Measurements from ENCODE around the gene RPLP1. TPM values are rescaled to one million over a fixed set of nuclear protein-coding genes. Genes with fewer than 3 reads are reported as not detected.

RPLP1 gene
- total and polyA plus RNA-seq, 4 donors = 45.2 to 765 (median 319) TPM

DNA sequence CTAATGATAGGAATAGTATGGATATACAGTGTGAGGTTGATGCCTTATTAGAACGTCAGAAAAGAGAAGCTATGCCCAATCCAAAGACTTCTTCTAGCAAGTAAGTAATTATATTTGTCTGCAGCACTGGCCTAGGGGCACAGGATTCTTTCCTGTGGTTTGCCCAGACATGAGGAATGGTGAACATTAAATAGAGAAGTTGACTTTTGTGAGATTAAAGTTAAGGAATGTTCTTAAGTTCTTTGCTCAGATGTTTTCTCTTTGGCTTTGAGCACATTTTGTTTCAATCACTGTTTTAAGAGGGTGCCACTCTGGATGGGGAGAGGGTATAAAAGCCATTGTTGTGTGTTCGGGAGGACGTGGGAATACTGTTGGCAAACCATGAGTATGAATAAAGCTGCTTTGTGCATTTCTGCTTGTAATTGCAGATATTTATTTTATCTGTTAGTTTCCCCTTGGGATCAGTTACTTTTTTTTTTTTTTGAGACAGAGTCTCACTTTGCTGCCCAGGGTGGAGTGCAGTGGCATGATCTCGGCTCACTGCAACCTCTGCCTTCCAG is 30.2 kb upstream of the RPLP1 start:
- Histone ChIP-seq H3K4me3 (ENCODE audit: low read depth in 1 of 3, low read length in 3 of 3) (no peak overlapping the region), H3K9me3 (ENCODE audit: control insufficient read depth in 4 of 4, low read length in 3 of 4) (no peaks in the 10 kb centered on the region), H3K27me3 (ENCODE audit: control insufficient read depth in 4 of 4, insufficient read depth in 4 of 4, low read length in 3 of 4) (no peaks in the 10 kb centered on the region), H3K27ac (ENCODE audit: low read depth in 1 of 2, low read length in 2 of 2) (no peak overlapping the region), H3K4me1 (ENCODE audit: control insufficient read depth in 4 of 4, insufficient read depth in 4 of 4, low read length in 3 of 4) (no peaks in the 10 kb centered on the region), H3K36me3 (ENCODE audit: control insufficient read depth in 4 of 4, insufficient read depth in 3 of 4, low read depth in 1 of 4, low read length in 3 of 4) (no peaks in the 10 kb centered on the region), H3K9ac (ENCODE audit: low read depth in 1 of 2, low read length in 2 of 2) (no peak overlapping the region)
- no peak for TF ChIP-seq HNF4G (IDR thresholded peaks at IDR 0.05)
- TF ChIP-seq EGR1 (IDR thresholded peaks at IDR 0.05; ENCODE audit: low read depth in 2 of 2) = no peak
- no peak for TF ChIP-seq FOXA1 (IDR thresholded peaks at IDR 0.05)
- TF ChIP-seq, protein P1, sequence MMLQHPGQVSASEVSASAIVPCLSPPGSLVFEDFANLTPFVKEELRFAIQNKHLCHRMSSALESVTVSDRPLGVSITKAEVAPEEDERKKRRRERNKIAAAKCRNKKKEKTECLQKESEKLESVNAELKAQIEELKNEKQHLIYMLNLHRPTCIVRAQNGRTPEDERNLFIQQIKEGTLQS (IDR thresholded peaks at IDR 0.05) = no peak
- TF ChIP-seq GABPA (IDR thresholded peaks at IDR 0.05 in 1 of 2, conservative IDR thresholded peaks at IDR 0.05 in 1 of 2) = no peak
- 94% methylated on average over 4 of the region's 4 CpGs for WGBS
- DNase-seq (ENCODE audit: low spot score) = no peak

DNA sequence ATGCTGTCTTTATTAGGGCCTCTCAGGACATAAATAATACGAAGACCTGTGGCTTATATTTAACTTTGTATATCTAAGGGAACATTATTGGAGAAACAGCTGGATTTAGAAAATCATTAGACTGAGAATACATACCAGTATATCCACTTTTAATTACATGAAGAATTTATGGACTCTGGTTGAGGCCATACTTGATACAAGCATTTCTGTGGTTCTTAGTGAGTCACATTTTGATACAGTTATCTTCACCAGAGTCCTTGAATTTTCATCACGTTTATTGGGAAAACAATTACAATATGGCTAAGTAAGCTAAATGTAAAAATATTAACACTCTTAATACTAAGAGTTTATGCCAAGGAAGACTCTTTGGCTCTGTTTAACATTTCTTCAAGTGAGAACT is 28.6 kb upstream of the RPLP1 start:
- no peak for DNase-seq (ENCODE audit: low spot score)
- Histone ChIP-seq H3K4me1 (ENCODE audit: control insufficient read depth in 4 of 4, insufficient read depth in 4 of 4, low read length in 3 of 4) (no peaks in the 10 kb centered on the region), H3K36me3 (ENCODE audit: control insufficient read depth in 4 of 4, insufficient read depth in 3 of 4, low read depth in 1 of 4, low read length in 3 of 4) (no peaks in the 10 kb centered on the region), H3K9me3 (ENCODE audit: control insufficient read depth in 4 of 4, low read length in 3 of 4) (no peaks in the 10 kb centered on the region), H3K4me3 (ENCODE audit: low read depth in 1 of 3, low read length in 3 of 3) (no peak overlapping the region), H3K27me3 (ENCODE audit: control insufficient read depth in 4 of 4, insufficient read depth in 4 of 4, low read length in 3 of 4) (no peaks in the 10 kb centered on the region), H3K27ac (ENCODE audit: low read depth in 1 of 2, low read length in 2 of 2) (no peak overlapping the region), H3K9ac (ENCODE audit: low read depth in 1 of 2, low read length in 2 of 2) (no peak overlapping the region)
- TF ChIP-seq EGR1 (IDR thresholded peaks at IDR 0.05; ENCODE audit: low read depth in 2 of 2) (no peak), SP1 (IDR thresholded peaks at IDR 0.05) (no peak)
- TF ChIP-seq, protein P2, sequence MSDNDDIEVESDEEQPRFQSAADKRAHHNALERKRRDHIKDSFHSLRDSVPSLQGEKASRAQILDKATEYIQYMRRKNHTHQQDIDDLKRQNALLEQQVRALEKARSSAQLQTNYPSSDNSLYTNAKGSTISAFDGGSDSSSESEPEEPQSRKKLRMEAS (IDR thresholded peaks at IDR 0.05) = no peak
- WGBS = 95% methylated on average over 2 of the region's 2 CpGs

DNA sequence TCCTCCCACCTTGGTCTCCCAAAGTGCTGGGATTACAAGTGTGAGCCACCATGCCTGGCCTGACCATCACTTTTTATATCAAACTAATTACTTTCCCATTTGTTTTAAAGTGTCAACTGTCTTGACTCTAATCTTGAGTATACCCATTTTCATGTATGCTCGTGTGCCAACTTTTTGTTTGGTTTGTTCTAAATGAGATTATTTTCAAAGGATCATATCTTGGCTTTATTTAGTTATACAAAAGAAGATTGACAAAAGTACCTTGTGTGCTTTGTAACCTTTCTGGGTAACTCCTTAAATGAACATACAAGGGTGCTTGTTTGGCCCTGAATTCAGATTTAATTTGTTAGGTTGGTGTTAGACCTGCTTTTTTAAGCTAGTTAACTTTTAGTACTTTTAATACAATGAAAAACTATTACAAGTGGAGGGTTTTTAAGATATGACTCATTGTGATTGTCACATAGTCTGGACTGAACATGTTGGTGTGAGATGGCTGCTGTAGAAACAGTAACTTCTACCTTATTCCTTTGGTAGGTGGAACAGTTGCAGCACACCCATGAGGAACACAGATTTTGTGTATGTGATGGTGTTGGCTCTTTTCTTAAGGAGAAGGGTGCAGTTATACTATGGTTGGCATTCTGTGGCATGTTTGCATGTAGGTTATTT is 27.7 kb upstream of the RPLP1 start:
- Histone ChIP-seq H3K4me3 (ENCODE audit: low read depth in 1 of 3, low read length in 3 of 3) (no peak overlapping the region), H3K27me3 (ENCODE audit: control insufficient read depth in 4 of 4, insufficient read depth in 4 of 4, low read length in 3 of 4) (no peaks in the 10 kb centered on the region), H3K9me3 (ENCODE audit: control insufficient read depth in 4 of 4, low read length in 3 of 4) (no peaks in the 10 kb centered on the region), H3K36me3 (ENCODE audit: control insufficient read depth in 4 of 4, insufficient read depth in 3 of 4, low read depth in 1 of 4, low read length in 3 of 4) (no peaks in the 10 kb centered on the region), H3K9ac (ENCODE audit: low read depth in 1 of 2, low read length in 2 of 2) (no peak overlapping the region), H3K4me1 (ENCODE audit: control insufficient read depth in 4 of 4, insufficient read depth in 4 of 4, low read length in 3 of 4) (no peaks in the 10 kb centered on the region), H3K27ac (ENCODE audit: low read depth in 1 of 2, low read length in 2 of 2) (no peak overlapping the region)
- no peak for DNase-seq (ENCODE audit: low spot score)
- WGBS = 98% methylated on average over 1 of the region's 1 CpG
- TF ChIP-seq YY1 (IDR thresholded peaks at IDR 0.05) (no peak), JUND (IDR thresholded peaks at IDR 0.05) (no peak), GABPA (IDR thresholded peaks at IDR 0.05 in 1 of 2, conservative IDR thresholded peaks at IDR 0.05 in 1 of 2) (no peak), RAD21 (IDR thresholded peaks at IDR 0.05) (no peak), FOXA1 (IDR thresholded peaks at IDR 0.05) (no peak), RXRA (IDR thresholded peaks at IDR 0.05) (no peak), HNF4G (IDR thresholded peaks at IDR 0.05) (no peak), HNF4A (conservative IDR thresholded peaks at IDR 0.05) (no peak), FOXA2 (IDR thresholded peaks at IDR 0.05) (no peak), TAF1 (conservative IDR thresholded peaks at IDR 0.05) (no peak), NR2F2 (IDR thresholded peaks at IDR 0.05) (no peak), EGR1 (IDR thresholded peaks at IDR 0.05; ENCODE audit: low read depth in 2 of 2) (no peak), SP1 (IDR thresholded peaks at IDR 0.05) (no peak)
- TF ChIP-seq, protein P1 (IDR thresholded peaks at IDR 0.05) = no peak
- TF ChIP-seq, protein P3, sequence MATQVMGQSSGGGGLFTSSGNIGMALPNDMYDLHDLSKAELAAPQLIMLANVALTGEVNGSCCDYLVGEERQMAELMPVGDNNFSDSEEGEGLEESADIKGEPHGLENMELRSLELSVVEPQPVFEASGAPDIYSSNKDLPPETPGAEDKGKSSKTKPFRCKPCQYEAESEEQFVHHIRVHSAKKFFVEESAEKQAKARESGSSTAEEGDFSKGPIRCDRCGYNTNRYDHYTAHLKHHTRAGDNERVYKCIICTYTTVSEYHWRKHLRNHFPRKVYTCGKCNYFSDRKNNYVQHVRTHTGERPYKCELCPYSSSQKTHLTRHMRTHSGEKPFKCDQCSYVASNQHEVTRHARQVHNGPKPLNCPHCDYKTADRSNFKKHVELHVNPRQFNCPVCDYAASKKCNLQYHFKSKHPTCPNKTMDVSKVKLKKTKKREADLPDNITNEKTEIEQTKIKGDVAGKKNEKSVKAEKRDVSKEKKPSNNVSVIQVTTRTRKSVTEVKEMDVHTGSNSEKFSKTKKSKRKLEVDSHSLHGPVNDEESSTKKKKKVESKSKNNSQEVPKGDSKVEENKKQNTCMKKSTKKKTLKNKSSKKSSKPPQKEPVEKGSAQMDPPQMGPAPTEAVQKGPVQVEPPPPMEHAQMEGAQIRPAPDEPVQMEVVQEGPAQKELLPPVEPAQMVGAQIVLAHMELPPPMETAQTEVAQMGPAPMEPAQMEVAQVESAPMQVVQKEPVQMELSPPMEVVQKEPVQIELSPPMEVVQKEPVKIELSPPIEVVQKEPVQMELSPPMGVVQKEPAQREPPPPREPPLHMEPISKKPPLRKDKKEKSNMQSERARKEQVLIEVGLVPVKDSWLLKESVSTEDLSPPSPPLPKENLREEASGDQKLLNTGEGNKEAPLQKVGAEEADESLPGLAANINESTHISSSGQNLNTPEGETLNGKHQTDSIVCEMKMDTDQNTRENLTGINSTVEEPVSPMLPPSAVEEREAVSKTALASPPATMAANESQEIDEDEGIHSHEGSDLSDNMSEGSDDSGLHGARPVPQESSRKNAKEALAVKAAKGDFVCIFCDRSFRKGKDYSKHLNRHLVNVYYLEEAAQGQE (IDR thresholded peaks at IDR 0.05) = no peak
- TF ChIP-seq, protein P4, sequence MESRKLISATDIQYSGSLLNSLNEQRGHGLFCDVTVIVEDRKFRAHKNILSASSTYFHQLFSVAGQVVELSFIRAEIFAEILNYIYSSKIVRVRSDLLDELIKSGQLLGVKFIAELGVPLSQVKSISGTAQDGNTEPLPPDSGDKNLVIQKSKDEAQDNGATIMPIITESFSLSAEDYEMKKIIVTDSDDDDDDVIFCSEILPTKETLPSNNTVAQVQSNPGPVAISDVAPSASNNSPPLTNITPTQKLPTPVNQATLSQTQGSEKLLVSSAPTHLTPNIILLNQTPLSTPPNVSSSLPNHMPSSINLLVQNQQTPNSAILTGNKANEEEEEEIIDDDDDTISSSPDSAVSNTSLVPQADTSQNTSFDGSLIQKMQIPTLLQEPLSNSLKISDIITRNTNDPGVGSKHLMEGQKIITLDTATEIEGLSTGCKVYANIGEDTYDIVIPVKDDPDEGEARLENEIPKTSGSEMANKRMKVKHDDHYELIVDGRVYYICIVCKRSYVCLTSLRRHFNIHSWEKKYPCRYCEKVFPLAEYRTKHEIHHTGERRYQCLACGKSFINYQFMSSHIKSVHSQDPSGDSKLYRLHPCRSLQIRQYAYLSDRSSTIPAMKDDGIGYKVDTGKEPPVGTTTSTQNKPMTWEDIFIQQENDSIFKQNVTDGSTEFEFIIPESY (IDR thresholded peaks at IDR 0.05) = no peak
- TF ChIP-seq, protein P2 (IDR thresholded peaks at IDR 0.05) = no peak
- TF ChIP-seq, protein P5, sequence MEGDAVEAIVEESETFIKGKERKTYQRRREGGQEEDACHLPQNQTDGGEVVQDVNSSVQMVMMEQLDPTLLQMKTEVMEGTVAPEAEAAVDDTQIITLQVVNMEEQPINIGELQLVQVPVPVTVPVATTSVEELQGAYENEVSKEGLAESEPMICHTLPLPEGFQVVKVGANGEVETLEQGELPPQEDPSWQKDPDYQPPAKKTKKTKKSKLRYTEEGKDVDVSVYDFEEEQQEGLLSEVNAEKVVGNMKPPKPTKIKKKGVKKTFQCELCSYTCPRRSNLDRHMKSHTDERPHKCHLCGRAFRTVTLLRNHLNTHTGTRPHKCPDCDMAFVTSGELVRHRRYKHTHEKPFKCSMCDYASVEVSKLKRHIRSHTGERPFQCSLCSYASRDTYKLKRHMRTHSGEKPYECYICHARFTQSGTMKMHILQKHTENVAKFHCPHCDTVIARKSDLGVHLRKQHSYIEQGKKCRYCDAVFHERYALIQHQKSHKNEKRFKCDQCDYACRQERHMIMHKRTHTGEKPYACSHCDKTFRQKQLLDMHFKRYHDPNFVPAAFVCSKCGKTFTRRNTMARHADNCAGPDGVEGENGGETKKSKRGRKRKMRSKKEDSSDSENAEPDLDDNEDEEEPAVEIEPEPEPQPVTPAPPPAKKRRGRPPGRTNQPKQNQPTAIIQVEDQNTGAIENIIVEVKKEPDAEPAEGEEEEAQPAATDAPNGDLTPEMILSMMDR (IDR thresholded peaks at IDR 0.05; ENCODE audit: low read depth, low read length, missing input control) = no peak
